Esophagus squamous epithelium (tissue), 4 donors: ENCODE data around the gene MEF2B.

Experiments used
- POLR2A ChIP-seq, 4 donors: fragments of 450-650 bp; IDR thresholded peaks; one replicate each; pipeline ENCODE4 v1.6.1; 2017; ENCODE audit warnings: antibody characterized with exemption in 4 of 4, mild to moderate bottlenecking in 4 of 4, moderate library complexity in 3 of 4
- TF ChIP-seq, protein P1 (sequence below), 6 experiments: fragments of 450-650 bp in 4 of 6; fragments of 200-600 bp in 2 of 6; sonication (generic) in 2 of 6; IDR thresholded peaks; one replicate each; pipeline ENCODE4 v1.5.1; 2016 to 2019; ENCODE audit warnings: antibody characterized with exemption in 6 of 6, mild to moderate bottlenecking in 4 of 6, moderate library complexity in 4 of 6

DNA sequence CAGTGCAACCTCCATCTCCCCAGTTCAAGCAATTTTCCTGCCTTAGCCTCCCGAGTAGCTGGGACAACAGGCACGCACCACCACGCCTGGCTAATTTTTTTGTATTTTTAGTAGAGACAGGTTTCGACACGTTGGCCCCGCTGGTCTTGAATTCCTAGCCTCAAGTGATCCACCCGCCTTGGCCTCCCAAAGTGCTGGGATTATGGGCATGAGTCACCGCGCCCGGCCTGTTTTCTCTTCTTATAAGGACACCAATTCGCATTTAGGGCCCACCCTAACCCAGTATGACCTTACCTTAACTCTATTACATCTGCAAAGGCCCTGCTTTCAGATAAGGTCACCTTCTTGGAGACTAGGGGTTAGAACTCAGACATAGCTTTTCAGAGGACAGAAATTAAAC lies 66.9 kb downstream of the MEF2B start:
- TF ChIP-seq, protein P1, sequence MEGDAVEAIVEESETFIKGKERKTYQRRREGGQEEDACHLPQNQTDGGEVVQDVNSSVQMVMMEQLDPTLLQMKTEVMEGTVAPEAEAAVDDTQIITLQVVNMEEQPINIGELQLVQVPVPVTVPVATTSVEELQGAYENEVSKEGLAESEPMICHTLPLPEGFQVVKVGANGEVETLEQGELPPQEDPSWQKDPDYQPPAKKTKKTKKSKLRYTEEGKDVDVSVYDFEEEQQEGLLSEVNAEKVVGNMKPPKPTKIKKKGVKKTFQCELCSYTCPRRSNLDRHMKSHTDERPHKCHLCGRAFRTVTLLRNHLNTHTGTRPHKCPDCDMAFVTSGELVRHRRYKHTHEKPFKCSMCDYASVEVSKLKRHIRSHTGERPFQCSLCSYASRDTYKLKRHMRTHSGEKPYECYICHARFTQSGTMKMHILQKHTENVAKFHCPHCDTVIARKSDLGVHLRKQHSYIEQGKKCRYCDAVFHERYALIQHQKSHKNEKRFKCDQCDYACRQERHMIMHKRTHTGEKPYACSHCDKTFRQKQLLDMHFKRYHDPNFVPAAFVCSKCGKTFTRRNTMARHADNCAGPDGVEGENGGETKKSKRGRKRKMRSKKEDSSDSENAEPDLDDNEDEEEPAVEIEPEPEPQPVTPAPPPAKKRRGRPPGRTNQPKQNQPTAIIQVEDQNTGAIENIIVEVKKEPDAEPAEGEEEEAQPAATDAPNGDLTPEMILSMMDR (IDR thresholded peaks at IDR 0.05): no peak
- no peak for TF ChIP-seq POLR2A (IDR thresholded peaks at IDR 0.05)
